Posterior vena cava (tissue), 2 donors: ENCODE measurements around the gene SMAD3. TPM values are rescaled to one million over a fixed set of nuclear protein-coding genes. Genes with fewer than 3 reads are reported as not detected.
"Not testable (repeated sequence)": the region's sequence is repeated elsewhere in the genome, so short reads cannot be mapped to it uniquely, and the experiment has no call there.

ENCODE experiments used
- DNase-seq: peaks from one replicate; pipeline ENCODE4 v3.0.0-alpha.2; 2020; ENCODE audit warnings: low spot score
- intact Hi-C, 2 donors: fragments of 100-400 bp; cut with DNase I; formaldehyde crosslinking; loops; one replicate each; pipeline versions ENCODE4 v1.14.1 to v1.14.2; 2022 to 2023
- total RNA-seq, 2 donors: library from RNA; stranded (reverse); fragmentation: NEBNext Ultra II Directional; extraction: Animal tissue kit (Norgen Biotek cat#: 25700); gene quantifications; one replicate each; pipeline ENCODE4 v1.2.1, GENCODE V29; 2021
- donor health status: DM: yes; HTN: yes; CAD: no.
- donor health status: DM: yes; HTN: yes; CAD: no.

The SMAD3 gene
- total RNA-seq, 2 donors from 2014 or later = 56.3 to 62.7 TPM

DNA sequence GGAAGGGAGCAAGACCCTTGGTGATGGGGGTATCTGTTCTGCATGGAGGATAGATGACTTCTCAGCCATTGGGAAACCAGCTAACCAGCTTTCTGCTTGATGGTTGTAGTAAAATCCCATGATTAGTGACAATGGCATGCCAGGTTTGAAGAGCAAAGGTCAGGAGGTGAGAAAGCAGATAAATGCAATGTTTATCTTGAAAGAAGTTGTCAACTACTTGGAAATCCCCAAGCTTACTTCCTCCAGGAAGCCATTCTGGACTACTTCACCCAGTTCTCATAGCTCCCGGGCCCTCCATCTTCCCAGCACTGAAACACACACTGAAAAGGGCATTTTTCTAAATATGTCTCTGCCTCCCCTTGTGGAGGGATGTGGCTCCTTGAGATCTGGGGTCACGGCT, 51.3 kb downstream of the SMAD3 start:
- intact Hi-C loops = no loop called here
- peak; percentile 37 for DNase-seq

DNA sequence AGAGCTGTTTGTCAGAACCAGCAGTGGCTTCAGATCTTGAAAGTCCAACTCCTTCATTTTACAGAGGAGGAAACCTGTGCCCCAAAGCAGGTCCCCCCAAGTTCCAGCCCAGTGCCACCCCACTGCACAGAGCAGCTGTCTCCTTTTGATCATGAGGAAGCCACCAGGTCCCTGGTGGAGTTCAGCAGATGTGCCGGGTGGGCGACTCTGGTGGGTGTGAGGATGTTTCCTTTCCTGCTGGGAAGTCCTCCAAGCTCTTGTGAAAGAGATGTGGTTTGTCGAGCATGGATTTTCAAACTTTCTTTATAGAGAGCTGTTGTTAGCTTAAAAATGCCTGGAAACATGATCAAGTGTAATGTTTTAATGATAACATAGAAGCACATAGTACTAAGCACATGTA, 52.0 kb downstream of the SMAD3 start:
- intact Hi-C loops = no loop called here
- DNase-seq = peak; percentile 66

DNA sequence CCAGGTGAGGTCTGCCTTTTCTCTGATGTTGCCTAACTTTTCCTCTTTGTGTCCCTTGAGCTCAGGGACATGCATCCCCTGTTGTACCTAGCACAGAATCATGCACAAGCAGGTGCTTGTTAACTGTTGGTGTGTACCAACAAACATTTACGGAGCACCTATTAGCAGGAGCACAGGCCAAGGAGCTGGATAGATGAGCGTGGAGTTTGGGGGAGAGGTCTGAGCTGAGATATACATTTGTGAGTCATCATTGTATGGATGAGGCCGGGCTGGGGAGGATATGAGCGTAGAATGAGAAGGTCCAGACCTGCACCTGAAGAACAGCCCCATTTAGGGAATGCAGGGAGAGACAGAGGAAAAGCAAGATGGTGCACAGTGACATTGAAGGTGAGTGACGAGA, 53.4 kb downstream of the SMAD3 start:
- no peak for DNase-seq
- intact Hi-C loops = no loop called here

DNA sequence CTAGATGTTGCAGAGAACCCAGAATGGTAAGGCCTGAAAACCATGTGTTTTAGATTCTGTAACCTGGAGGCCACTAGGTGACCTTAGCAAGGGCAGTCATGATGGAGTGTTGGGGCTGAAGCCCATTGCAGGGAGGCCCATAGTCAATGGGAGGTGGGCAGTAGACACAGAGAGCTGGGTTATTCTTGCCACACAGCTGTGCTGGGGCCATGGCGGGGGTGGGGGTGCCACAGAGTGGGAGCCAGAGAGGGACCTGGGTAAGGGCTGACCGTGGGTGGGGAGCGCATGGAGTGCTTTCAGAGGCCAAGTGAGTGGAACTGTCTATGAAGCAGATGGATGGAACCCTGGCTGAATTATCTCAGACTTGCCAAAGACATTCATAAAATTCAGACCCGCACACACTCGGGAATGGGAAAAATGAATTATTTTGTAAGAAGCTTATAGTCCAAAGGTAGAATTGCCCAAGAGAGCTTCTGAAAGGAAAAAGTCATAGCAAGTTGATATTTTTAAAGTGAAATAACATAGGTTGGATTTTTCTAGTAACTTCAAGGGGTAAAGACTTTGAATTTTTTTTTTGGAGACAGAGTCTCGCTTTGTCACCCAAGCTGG, 53.9 kb downstream of the SMAD3 start:
- intact Hi-C loops = no loop called here
- peak; percentile 47 for DNase-seq

DNA sequence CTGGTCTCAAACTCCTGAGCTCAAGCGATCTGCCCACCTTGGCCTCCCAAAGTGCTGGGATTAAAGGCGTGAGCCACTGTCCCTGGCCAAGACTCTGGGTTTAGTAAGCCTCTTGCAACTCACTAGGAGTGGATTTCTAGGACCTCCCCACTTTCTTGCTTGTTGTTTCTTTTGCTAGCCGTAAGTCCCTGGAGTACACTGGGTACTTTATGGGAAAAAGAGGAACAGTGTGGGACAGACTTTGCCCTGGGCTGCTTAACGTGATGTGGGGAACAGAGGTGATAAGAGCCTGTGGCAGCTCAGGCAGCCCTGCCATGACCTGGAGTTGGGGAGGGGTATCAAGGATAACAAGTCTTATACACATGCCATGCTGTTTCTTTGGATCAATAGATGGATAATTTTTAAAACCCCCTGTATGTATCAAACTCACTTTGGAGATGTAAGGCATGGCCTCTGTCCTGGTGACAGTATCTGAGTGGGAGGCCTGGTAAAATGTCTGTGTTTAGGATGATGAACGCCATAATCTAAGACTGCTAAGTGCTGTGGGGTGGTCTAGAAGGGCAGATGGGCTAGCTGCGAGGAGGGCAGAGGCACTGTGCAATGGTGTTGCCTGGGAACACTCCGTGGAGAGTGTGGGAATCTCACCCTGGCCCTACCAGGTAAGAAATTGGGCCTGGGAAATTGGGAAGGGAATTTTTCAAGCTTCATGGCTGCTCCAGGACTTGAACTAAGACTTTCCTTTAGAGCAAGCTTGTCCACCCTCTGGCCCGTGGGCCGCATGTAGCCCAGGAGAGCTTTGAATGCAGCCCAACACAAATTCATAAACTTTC, 54.8 kb downstream of the SMAD3 start:
- DNase-seq = peak; percentile 56
- intact Hi-C loops = no loop called here

DNA sequence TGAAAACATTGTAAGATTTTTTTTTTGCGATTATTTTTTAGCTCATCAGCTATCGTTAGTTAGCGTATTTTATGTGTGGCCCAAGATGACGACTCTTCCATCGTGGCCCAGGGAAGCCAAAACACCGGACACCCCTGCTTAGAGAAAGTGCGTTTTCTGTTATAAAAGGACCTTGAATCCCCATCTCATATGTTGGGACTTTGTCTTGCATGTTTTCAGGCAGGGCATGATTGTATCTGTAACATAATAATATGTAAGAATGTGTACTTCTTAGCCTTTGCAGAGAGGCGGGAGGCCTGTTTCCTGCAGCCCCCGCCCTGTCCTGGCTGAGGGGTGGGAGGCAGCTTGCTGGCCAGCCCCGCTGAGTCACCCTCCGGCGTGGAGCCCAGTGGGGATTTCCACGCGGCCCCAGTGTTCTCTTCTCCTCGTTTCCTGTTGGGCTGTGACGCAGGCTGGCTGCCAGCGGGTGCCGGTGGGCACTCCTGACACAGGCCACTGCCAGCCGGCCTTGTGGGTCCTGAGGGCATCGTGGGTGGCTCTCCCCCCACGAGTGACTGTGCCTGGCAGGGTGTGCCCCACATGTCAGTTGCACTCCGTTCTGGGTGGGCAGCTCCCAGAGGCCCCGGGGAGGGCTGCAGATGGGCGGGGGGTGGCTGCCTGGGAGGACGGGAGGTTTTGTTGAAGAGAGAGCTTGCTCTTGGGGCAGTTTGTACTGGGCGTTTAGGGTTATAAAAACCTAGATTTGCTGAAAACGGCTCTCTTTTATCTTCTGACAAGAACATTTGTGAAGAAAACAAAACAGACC, 55.6 kb downstream of the SMAD3 start:
- intact Hi-C loops = no loop called here
- peak; percentile 97 for DNase-seq

DNA sequence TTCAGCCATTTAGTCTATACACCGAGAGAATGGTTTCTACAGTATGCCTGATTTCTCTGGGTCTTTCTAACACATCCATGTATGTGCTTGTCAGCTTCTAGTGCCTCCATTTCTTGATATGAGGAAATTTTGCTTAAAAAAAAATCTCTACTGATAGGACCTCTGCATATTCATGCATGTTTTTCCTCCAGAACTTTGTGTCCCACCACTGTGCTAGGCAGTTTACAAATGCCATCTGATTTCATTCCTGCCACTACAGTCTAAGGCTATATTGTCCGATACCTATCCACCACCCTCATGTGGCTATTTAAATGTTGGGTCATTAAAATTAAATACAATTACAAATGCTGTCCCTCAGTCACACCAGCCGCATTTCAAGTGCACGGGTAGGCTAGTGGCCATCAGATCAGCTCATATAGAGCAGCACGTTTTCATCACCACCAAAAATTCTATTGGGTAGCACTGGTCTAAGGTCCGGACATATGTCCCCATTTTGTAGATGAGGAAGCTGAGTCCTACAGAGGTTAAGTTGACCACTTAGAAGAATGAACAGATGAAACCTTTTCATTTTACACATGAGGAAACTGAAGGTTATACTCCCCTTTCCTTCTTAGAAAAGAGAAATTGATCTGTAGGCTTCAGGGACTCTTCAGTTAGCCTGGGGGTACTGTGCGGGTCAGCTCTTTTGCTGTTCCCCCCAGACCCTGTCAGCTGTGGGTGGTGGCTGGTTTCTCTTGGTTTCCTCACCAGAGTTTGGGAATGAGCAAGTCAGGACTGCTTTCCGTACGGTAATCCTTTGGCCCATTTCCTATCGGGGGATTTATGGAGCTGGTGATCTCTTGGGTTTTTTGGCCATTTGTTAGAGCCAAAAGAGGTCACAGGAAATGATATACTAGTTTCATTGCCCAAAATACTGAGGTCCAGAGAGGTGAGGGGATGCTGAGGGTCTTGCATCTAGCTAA, 56.5 kb downstream of the SMAD3 start:
- peak; percentile 36 for DNase-seq
- intact Hi-C loops = no loop called here

DNA sequence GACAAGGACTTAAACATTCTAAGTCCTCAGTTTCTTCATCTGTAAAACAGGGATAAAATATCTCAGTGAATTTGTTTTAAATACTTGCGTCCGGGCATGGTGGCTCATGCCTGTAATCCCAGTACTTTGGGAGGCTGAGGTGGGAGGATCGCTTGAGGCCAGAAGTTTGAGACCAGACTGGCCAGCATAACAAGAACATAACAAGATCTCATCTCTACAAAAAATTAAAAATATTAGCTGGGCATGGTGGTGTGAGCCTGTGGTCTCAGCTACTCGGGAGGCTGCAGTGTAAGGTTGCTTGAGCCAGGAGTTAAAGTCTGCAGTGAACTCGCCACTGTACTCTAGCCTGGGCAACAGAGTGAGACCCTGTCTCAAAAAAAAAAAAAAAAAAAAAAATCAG, 57.4 kb downstream of the SMAD3 start:
- intact Hi-C loops, DNase-seq: not testable (repeated sequence)

DNA sequence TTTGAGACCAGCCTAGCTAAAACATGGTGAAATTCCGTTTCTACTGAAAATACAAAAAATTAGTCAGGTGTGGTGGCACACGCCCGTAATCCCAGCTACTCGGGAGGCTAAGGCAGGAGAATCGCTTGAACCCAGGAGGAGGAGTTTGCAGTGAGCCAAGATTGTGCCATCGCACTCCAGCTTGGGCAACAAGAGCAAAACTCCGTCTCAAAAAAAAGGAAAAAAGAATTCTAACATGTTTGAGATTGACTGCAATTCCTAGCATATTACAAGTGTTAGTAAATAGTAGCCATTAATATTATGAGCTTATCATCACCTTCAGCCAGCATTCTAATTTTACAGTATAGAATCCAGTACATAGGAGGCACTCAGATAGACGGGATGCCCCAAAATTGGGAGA, 57.9 kb downstream of the SMAD3 start:
- intact Hi-C loops = not testable (repeated sequence)
- peak; percentile 49 for DNase-seq

DNA sequence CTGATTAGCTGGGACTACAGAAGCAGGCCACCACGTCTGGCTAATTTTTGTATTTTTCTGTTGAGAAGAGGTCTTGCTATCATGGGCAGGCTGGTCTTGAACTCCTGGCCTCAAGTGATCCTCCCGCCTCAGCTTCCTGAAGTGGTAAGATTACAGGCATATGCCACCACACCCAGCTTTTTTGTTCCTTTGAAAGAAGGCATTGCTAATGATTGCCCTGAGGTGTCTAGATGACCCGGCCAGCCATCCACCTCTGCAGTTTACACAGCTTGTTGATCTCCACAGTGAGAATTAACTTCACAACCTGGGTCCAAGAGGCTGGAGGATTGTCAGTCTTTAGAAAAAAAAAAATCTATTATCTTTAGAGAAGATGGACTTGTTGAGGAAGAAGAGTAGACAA, 58.7 kb downstream of the SMAD3 start:
- DNase-seq = peak; percentile 24
- intact Hi-C loops = no loop called here

DNA sequence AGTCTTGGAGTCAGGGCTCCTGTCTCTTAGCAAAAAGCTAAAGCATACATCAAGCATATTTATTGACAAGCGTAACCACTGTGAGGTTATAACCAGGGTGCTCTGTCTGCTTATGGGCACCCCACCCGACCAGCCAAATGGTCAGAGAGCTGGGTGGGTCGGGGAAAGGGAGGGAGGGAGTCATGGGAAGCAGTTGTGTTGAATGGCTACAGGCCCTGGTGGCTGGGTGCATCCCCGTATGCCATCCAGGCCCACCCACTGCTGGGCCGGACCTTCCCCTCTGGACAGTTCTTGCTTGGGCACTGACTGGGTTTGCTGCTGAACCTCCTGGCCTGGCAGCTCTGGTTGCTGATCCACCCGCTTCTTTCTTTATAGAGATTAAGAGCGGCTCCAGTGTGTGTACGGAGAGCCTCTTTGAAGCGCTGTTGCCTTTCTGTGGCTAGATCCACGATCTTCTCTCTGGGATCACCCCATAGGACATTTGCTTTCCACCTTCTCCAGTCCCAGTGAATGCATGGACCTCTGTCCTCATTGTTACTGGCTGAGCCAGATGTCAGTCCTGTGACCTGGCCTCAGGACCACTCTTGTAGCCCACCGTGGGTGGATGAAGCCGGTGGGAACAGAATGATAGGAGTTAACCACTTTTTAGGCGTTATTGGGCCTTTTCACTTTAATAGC, 59.6 kb downstream of the SMAD3 start:
- intact Hi-C loops = loop anchor here in 1 of 2 donors (5.0 kb wide), 1 partner anchor 78 kb away; no protein-coding TSS in a partner anchor
- DNase-seq = peak; percentile 50

DNA sequence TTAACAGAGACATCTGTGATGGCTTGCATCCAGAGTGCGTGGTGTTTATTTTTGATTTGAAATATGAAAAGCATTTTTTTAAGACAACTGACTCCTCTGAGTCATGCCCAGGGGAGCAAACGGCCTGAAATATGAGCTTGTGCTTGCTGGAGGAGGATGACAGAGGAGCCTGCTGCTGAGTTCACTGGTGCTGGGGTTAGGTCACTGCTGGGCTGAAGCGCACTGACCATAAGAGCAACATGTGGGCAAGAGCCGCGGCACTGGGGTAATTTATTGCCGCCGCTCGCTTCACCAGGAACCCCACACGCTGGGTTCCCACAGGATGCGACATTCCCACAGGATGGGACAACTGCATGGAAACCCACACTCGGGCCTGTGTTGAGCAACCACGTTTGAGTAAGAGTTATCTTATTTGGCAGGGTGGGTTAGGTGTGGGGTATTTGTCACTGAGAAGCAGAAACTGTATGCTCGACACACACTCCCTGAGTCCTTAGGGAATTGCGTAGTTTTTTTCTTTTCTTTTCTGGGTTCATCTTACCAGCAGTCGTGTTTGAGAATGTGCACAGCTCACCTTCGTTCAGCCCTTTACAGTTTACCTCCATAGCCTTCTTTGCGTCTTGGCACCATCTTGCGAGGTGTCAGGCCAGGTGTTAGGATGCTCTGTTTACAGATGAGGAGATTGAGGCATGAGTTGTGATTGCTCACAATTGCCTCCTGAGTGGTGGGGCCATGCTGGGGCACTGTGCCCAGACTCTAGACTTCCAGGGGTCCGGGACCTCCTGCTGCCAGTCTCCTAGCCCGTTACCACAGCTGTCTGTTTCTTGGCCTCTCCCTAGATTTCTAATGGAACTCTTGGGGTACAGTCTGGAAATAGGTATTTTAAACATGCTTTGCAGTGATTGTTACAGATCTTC, 60.4 kb downstream of the SMAD3 start:
- intact Hi-C loops = loop anchor here in 1 of 2 donors (5.0 kb wide), 1 partner anchor 79 kb away; no protein-coding TSS in a partner anchor
- DNase-seq = peak; percentile 95

DNA sequence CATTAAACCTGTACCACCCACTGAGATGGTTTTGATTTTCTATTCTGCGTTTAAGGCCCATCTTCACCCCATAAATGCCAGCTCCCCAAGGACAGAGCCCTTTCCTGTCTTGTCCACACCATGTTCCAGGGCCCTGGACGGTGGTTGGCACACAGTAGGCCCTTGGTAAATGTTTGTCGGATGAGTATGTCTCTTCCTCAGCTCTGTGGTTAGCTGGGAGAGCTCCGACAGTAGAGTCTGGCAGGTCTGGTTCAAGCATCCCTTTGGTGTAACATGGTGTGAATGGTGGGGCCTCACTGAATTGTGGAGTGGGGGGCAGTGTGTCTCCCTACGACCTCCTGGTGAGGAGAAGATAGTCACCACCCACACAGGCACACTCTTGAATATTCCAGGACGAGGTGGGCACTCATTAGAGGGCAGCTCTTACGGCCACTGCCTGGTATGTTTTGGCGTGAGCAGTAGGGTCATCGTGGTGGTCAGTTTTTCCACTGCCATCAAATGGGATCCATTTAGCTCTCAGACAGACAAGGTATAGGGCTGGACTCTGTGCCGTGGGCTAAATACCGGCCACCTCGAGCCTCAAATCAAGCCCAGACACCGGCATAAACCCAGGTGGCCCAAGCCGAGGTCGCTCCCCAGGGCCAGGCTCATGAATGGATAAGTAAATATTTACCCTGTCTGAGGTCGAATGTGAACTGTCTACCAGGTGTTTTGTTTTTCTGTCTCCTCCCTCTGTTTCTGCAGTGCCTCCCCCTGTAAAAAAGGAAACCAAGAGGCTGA, 61.3 kb downstream of the SMAD3 start:
- peak; percentile 63 for DNase-seq
- intact Hi-C loops = loop anchor here in 1 of 2 donors (5.0 kb wide), 1 partner anchor 79 kb away; no protein-coding TSS in a partner anchor

DNA sequence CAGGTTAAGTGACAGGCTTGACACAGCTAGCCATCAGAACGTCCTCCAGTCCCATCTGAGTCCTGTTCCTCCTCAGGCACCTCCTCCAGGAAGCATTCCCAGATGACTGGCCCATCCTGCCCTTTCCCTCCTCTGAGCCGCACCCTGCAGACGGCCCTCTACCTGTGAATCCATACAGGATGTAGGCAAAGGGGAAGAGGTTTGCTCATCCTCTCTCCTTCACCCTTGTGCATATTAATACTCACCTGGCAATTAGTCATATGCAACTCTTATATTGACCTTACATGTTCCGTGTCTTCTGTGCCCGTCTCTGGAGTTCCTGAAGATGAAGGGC, 61.9 kb downstream of the SMAD3 start:
- peak; percentile 19 for DNase-seq
- intact Hi-C loops = loop anchor here in 1 of 2 donors (5.0 kb wide), 1 partner anchor 80 kb away; no protein-coding TSS in a partner anchor

DNA sequence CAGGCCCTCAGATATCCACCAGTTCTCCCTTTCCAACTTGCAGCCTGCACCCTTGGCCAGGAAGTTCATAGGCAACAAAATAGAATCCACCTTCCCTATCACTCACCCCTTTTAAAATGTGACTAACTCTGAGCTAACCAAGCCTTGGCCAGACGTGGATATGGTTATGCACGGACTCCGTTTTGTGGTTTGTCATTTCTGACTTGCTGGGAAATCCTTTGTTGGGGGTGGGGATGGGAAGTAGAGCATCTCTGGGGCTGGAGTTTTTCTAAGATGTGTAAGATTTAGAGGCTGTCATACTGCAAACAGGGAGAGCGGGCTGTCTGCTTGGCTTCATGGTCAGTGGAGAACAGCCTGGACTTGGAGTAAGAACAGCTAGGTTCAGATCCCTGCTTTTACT, 62.6 kb downstream of the SMAD3 start:
- peak; percentile 73 for DNase-seq
- intact Hi-C loops = loop anchor here in 1 of 2 donors (5.0 kb wide), 1 partner anchor 81 kb away; no protein-coding TSS in a partner anchor

DNA sequence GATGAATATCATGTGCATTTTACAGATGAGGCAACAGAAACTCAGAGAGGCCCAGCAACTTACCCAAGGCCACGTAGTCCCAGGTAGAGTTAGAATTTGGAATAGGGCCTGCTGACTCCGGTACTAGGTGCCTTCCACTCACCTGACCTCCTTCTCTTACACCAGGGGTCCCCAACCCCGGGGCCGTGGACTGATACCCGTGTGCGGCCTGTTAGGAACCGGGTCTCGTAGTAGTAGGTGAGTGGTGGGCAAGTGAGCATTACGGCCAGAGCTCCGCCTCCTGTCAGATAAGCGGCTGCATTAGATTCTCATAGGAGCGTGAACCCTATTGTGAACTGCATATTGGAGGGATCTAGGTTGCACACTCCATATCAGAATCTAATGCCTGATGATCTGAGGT, 64.8 kb downstream of the SMAD3 start:
- peak; percentile 74 for DNase-seq
- intact Hi-C loops = no loop called here
